Measurements from ENCODE around the gene SPATA25.

The SPATA25 gene

GRCh38 chr20:45878076-45878761, 9.2 kb downstream of the SPATA25 start:
- TF ChIP-seq CREB1 (IDR thresholded peaks at IDR 0.05; ENCODE audit: low read depth) (no peak), ZBTB7A (IDR thresholded peaks at IDR 0.05; ENCODE audit: low read depth) (no peak), TAF1 (IDR thresholded peaks at IDR 0.05; ENCODE audit: low read depth) (no peak), CEBPB (IDR thresholded peaks at IDR 0.05) (no peak), TEAD4 (IDR thresholded peaks at IDR 0.05) (no peak), REST (IDR thresholded peaks at IDR 0.05; ENCODE audit: low read depth) (no peak), FOXM1 (IDR thresholded peaks at IDR 0.05; ENCODE audit: borderline replicate concordance, low read depth) (no peak), MAX (IDR thresholded peaks at IDR 0.05) (no peak), EP300 (IDR thresholded peaks at IDR 0.05; ENCODE audit: borderline replicate concordance) (no peak), TCF12 (IDR thresholded peaks at IDR 0.05; ENCODE audit: low read depth) (no peak), USF1 (IDR thresholded peaks at IDR 0.05) (no peak), EGR1 (IDR thresholded peaks at IDR 0.05) (no peak), YY1 (IDR thresholded peaks at IDR 0.05; ENCODE audit: low read depth) (no peak), RAD21 (IDR thresholded peaks at IDR 0.05; ENCODE audit: low read depth) (no peak), NFIC (IDR thresholded peaks at IDR 0.05) (no peak)

- no peak for TF ChIP-seq CEBPB (IDR thresholded peaks at IDR 0.05)
- no peak for TF ChIP-seq NFIC (IDR thresholded peaks at IDR 0.05)
Observed at GRCh38 chr20:45874576-45874975, 12.8 kb downstream of the SPATA25 start.

GRCh38 chr20:45873409-45874103, 13.9 kb downstream of the SPATA25 start:
- TF ChIP-seq ZBTB7A (IDR thresholded peaks at IDR 0.05; ENCODE audit: low read depth) = no peak
- TF ChIP-seq NFIC (IDR thresholded peaks at IDR 0.05) = no peak
- TF ChIP-seq RAD21 (IDR thresholded peaks at IDR 0.05; ENCODE audit: low read depth) = no peak
- TF ChIP-seq REST (IDR thresholded peaks at IDR 0.05; ENCODE audit: low read depth) = no peak
- TF ChIP-seq EGR1 (IDR thresholded peaks at IDR 0.05) = no peak
- TF ChIP-seq CEBPB (IDR thresholded peaks at IDR 0.05) = no peak
- no peak for TF ChIP-seq FOXM1 (IDR thresholded peaks at IDR 0.05; ENCODE audit: borderline replicate concordance, low read depth)
- TF ChIP-seq EP300 (IDR thresholded peaks at IDR 0.05; ENCODE audit: borderline replicate concordance) = no peak
- TF ChIP-seq MAX (IDR thresholded peaks at IDR 0.05) = no peak
- no peak for TF ChIP-seq TAF1 (IDR thresholded peaks at IDR 0.05; ENCODE audit: low read depth)
- no peak for TF ChIP-seq TEAD4 (IDR thresholded peaks at IDR 0.05)
- no peak for TF ChIP-seq CREB1 (IDR thresholded peaks at IDR 0.05; ENCODE audit: low read depth)

GRCh38 chr20:45872626-45873025, 14.8 kb downstream of the SPATA25 start:
- no peak for TF ChIP-seq REST (IDR thresholded peaks at IDR 0.05; ENCODE audit: low read depth)
- TF ChIP-seq MAX (IDR thresholded peaks at IDR 0.05) = no peak
- TF ChIP-seq NFIC (IDR thresholded peaks at IDR 0.05) = no peak
- no peak for TF ChIP-seq EGR1 (IDR thresholded peaks at IDR 0.05)
- no peak for TF ChIP-seq EP300 (IDR thresholded peaks at IDR 0.05; ENCODE audit: borderline replicate concordance)
- TF ChIP-seq ZBTB7A (IDR thresholded peaks at IDR 0.05; ENCODE audit: low read depth) = no peak
- TF ChIP-seq RAD21 (IDR thresholded peaks at IDR 0.05; ENCODE audit: low read depth) = no peak
- TF ChIP-seq CEBPB (IDR thresholded peaks at IDR 0.05) = no peak
- TF ChIP-seq TEAD4 (IDR thresholded peaks at IDR 0.05) = no peak
- TF ChIP-seq FOXM1 (IDR thresholded peaks at IDR 0.05; ENCODE audit: borderline replicate concordance, low read depth) = no peak
- TF ChIP-seq YY1 (IDR thresholded peaks at IDR 0.05; ENCODE audit: low read depth) = no peak
- no peak for TF ChIP-seq TCF12 (IDR thresholded peaks at IDR 0.05; ENCODE audit: low read depth)
- no peak for TF ChIP-seq CREB1 (IDR thresholded peaks at IDR 0.05; ENCODE audit: low read depth)
- TF ChIP-seq USF1 (IDR thresholded peaks at IDR 0.05) = no peak
- no peak for TF ChIP-seq TAF1 (IDR thresholded peaks at IDR 0.05; ENCODE audit: low read depth)

Measured in Ishikawa (cell line).